ENCODE measurements around the gene OLFML2A. TPM values are rescaled to one million over a fixed set of nuclear protein-coding genes. Genes with fewer than 3 reads are reported as not detected.
A peak's percentile ranks its signal among the peaks of the same experiment; 100 is the strongest.

OLFML2A gene
- total RNA-seq, 1 donor from 2014 or later, result 469 TPM

- TF ChIP-seq, protein P1, sequence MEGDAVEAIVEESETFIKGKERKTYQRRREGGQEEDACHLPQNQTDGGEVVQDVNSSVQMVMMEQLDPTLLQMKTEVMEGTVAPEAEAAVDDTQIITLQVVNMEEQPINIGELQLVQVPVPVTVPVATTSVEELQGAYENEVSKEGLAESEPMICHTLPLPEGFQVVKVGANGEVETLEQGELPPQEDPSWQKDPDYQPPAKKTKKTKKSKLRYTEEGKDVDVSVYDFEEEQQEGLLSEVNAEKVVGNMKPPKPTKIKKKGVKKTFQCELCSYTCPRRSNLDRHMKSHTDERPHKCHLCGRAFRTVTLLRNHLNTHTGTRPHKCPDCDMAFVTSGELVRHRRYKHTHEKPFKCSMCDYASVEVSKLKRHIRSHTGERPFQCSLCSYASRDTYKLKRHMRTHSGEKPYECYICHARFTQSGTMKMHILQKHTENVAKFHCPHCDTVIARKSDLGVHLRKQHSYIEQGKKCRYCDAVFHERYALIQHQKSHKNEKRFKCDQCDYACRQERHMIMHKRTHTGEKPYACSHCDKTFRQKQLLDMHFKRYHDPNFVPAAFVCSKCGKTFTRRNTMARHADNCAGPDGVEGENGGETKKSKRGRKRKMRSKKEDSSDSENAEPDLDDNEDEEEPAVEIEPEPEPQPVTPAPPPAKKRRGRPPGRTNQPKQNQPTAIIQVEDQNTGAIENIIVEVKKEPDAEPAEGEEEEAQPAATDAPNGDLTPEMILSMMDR (IDR thresholded peaks at IDR 0.05), result no peak
- DNase-seq (ENCODE audit: low spot score), result no peak
These were observed 28.3 kb downstream of the OLFML2A start for GRCh38 chr9:124805186-124805585.

GRCh38 chr9:124808246-124808956, 31.5 kb downstream of the OLFML2A start:
- H3K27ac Mint-ChIP-seq (ENCODE audit: unreplicated experiment), result peak overlapping the region; percentile 60
- no peak for DNase-seq (ENCODE audit: low spot score)
- H3K27me3 Mint-ChIP-seq (ENCODE audit: low read depth), result no peaks in the 10 kb centered on the region
- H3K9me3 Mint-ChIP-seq (ENCODE audit: low read depth), result no peaks in the 10 kb centered on the region
- TF ChIP-seq, protein P1 (IDR thresholded peaks at IDR 0.05), result no peak
- H3K36me3 Mint-ChIP-seq (ENCODE audit: low read depth), result peaks cover 11% of the 10 kb centered on the region
- peaks cover 40% of the 10 kb centered on the region for H3K4me1 Mint-ChIP-seq (ENCODE audit: low read depth)
- H3K4me3 Mint-ChIP-seq (ENCODE audit: unreplicated experiment), result no peak overlapping the region

More at GRCh38 chr9:124805186-124805585, 28.3 kb downstream of the OLFML2A start:
- H3K9me3 Mint-ChIP-seq (ENCODE audit: low read depth), result no peaks in the 10 kb centered on the region
- peaks cover 8% of the 10 kb centered on the region for H3K4me1 Mint-ChIP-seq (ENCODE audit: low read depth)
- no peak overlapping the region for H3K4me3 Mint-ChIP-seq (ENCODE audit: unreplicated experiment)
- peaks cover 20% of the 10 kb centered on the region for H3K36me3 Mint-ChIP-seq (ENCODE audit: low read depth)
- no peak overlapping the region for H3K27ac Mint-ChIP-seq (ENCODE audit: unreplicated experiment)
- H3K27me3 Mint-ChIP-seq (ENCODE audit: low read depth), result no peaks in the 10 kb centered on the region

DNA sequence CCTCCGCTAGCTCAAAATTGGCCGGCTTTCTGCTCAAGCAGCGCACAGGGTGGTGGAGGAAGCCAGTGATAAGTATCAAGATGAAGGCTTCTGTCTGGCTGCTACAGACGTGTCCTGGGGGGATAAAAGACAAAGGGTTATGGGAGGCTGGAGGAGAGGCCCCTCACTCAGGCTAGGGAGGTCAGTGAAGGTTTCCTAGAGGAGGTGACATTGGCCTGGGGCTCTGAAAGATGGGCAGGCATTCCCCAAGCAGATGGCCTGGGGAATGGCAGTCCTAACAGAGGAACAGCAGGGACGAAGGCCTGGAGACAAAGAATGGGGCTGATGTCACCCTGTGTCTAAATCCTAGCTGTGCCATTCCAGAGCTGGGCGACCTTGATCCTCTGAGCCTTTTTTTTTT, 32.3 kb downstream of the OLFML2A start:
- TF ChIP-seq, protein P1 (IDR thresholded peaks at IDR 0.05), result no peak
- peaks cover 49% of the 10 kb centered on the region for H3K4me1 Mint-ChIP-seq (ENCODE audit: low read depth)
- H3K4me3 Mint-ChIP-seq (ENCODE audit: unreplicated experiment), result no peak overlapping the region
- H3K27me3 Mint-ChIP-seq (ENCODE audit: low read depth), result no peaks in the 10 kb centered on the region
- no peak overlapping the region for H3K27ac Mint-ChIP-seq (ENCODE audit: unreplicated experiment)
- DNase-seq (ENCODE audit: low spot score), result no peak
- H3K9me3 Mint-ChIP-seq (ENCODE audit: low read depth), result no peaks in the 10 kb centered on the region
- H3K36me3 Mint-ChIP-seq (ENCODE audit: low read depth), result peaks cover 11% of the 10 kb centered on the region

DNA sequence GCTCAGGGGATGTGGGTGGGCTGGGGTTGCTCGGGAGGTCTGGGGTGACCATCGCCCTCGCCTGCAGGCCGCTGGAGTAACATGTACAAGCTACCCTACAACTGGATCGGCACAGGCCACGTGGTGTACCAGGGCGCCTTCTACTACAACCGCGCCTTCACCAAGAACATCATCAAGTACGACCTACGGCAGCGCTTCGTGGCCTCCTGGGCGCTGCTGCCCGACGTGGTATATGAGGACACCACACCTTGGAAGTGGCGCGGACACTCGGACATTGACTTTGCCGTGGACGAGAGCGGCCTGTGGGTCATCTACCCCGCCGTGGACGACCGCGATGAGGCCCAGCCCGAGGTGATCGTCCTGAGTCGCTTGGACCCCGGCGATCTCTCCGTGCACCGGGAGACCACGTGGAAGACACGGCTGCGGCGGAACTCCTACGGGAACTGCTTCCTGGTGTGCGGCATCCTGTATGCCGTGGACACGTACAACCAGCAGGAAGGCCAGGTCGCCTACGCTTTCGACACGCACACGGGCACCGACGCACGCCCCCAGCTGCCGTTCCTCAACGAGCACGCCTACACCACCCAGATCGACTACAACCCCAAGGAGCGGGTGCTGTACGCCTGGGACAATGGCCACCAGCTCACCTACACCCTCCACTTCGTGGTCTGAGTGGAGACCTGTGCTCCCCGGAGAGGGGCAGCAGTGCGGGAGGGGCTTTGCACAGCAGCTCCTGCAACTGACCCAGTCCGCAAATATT, 33.0 kb downstream of the OLFML2A start:
- no peaks in the 10 kb centered on the region for H3K27me3 Mint-ChIP-seq (ENCODE audit: low read depth)
- peaks cover 9% of the 10 kb centered on the region for H3K36me3 Mint-ChIP-seq (ENCODE audit: low read depth)
- peak overlapping the region; percentile 98 for H3K27ac Mint-ChIP-seq (ENCODE audit: unreplicated experiment)
- H3K9me3 Mint-ChIP-seq (ENCODE audit: low read depth), result no peaks in the 10 kb centered on the region
- TF ChIP-seq, protein P1 (IDR thresholded peaks at IDR 0.05), result no peak
- DNase-seq (ENCODE audit: low spot score), result no peak
- no peak overlapping the region for H3K4me3 Mint-ChIP-seq (ENCODE audit: unreplicated experiment)
- peaks cover 50% of the 10 kb centered on the region for H3K4me1 Mint-ChIP-seq (ENCODE audit: low read depth)

- DNase-seq (ENCODE audit: low spot score), result no peak
- no peaks in the 10 kb centered on the region for H3K9me3 Mint-ChIP-seq (ENCODE audit: low read depth)
- H3K36me3 Mint-ChIP-seq (ENCODE audit: low read depth), result peaks cover 5% of the 10 kb centered on the region
- peak overlapping the region; percentile 98 for H3K27ac Mint-ChIP-seq (ENCODE audit: unreplicated experiment)
- TF ChIP-seq, protein P1 (IDR thresholded peaks at IDR 0.05), result peak; percentile 41
- H3K4me1 Mint-ChIP-seq (ENCODE audit: low read depth), result peaks cover 50% of the 10 kb centered on the region
- no peaks in the 10 kb centered on the region for H3K27me3 Mint-ChIP-seq (ENCODE audit: low read depth)
- H3K4me3 Mint-ChIP-seq (ENCODE audit: unreplicated experiment), result no peak overlapping the region
These were observed 33.9 kb downstream of the OLFML2A start for GRCh38 chr9:124810663-124811355.

All from chondrocyte (in vitro differentiated cells).